ENCODE results near the gene EEF1G.
"Not testable (repeated sequence)": the region's sequence is repeated elsewhere in the genome, so short reads cannot be mapped to it uniquely, and the experiment has no call there.

The EEF1G gene

GRCh38 chr11:62553080-62553838, 20.4 kb downstream of the EEF1G start:
- peak; percentile 88 for DNase-seq

GRCh38 chr11:62552485-62553079, 21.1 kb downstream of the EEF1G start:
- DNase-seq: no peak

GRCh38 chr11:62550478-62550877, 23.2 kb downstream of the EEF1G start:
- not testable (repeated sequence) for DNase-seq

DNA sequence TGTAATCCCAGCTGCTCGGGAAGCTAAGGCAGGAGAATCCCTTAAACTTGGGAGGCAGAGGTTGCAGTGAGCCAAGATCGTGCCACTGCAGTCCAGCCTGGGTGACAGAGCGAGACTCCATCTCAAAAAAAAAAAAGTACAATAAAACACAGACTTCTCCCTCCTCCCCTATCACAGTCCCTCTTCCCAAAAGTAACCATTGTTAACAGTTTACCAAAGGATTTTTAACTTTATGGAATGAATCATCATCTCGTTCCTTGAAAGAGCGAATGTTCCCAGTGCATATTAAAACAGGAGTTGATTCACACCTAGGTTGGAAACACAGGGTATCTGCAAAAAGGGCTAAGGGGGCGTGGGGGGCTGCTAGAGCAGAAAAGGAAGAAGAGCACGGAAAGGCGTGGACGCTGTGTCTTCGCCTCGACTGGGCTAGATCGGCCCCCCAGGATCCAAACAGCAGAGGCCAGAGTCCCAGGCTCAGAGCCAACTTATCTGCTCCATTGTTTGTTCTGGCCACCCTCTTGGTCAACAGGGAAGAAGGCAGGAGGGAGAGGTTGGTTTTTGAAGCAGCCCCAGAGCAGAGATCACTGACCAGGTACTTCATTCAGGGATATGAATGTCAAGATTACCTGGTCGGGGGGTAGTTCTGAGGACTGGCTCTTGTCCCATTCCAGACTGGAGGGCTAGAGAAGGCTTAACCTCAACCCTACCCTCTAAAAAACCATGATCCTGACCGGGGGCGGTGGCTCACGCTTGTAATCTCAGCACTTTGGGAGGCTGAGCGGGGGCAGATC, 25.0 kb downstream of the EEF1G start:
- no peak for DNase-seq

- no peak for DNase-seq
These were observed 25.9 kb downstream of the EEF1G start for GRCh38 chr11:62547691-62548281.

GRCh38 chr11:62546929-62547625, 26.6 kb downstream of the EEF1G start:
- no peak for DNase-seq

GRCh38 chr11:62546244-62546928, 27.3 kb downstream of the EEF1G start, which contains the start of gene AHNAK:
Gene AHNAK (minus strand): TSS chr11:62546806. CDS start chr11:62536098, 10,708 bp downstream.
- peak; percentile 84 for DNase-seq

DNA sequence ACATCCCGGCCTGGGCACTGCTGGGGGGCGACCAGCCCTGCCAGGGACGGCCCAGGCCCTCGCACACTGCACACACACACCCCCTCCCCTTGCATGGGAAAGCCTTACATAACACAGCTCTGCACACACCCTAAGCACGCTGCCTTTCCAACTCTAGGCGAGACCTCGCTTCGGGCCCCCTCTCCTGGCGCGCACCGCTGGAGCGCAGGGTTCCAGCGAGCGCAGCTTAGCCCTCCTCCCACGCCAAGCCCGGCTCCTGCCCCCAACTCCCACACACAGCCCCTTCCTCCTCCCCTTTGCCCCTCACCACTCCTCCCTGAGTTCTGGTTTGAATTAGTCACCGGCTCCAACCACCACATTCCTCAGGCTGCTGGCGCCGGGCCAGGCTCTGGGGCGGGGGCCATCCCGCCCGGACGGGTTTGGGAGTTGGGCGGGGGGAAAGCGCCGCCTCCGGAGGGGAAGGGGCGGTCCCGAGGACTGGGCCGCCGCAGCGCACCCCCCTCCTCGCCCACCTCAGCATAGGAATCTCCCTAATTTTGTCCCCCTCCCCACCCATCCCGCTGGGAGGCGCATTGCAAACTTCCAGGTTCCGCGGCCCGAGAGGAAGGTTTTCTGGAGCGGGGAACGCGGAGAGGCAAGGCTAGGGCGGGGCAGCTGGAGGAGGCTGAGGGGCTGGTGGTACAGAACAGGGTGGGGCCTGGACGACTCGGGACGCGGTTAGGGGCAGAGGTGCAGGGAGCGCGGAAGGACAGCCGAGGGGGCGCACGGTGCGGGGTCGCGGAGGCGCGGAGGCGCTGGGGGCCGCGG, 28.1 kb downstream of the EEF1G start:
- DNase-seq: peak; percentile 84

- DNase-seq: peak; percentile 62
These were observed 28.9 kb downstream of the EEF1G start for GRCh38 chr11:62544581-62545436.

DNA sequence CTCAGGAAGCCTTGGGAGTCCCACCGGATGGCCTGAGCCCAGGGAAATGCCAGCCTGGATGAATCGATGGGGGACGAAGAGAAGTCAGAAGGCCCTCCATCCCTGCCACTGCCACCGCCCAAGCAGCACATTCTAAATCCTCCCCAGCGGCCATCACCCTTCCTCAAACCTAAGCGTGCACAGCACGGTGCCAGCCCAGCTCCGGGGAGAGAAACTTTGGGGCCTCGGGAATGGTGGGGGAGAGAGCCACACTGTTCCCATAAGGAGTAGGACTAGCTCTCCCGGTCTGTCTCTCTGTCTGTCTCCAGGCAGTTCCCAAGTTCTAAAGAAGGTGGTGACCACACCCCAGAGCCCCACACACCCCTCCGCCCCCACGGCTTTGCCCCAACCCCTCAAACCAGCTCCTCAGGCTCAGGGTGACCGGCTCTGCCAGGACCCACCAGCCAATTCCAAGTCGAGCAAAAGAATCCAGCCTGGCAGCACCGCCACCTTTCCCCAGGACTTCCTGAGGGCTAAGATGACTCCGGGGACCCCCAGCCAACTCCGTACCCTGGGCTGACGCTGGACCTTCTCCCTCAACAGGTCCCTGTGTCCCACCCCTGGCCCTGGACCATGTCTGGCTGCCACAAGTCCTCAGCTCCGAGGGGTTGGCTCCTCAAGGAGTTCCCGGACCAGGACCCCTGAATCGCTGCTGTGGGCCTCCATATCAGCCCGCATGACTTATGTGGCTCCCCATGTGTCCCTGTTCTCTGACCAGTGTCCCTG, 29.8 kb downstream of the EEF1G start:
- DNase-seq: no peak

DNA sequence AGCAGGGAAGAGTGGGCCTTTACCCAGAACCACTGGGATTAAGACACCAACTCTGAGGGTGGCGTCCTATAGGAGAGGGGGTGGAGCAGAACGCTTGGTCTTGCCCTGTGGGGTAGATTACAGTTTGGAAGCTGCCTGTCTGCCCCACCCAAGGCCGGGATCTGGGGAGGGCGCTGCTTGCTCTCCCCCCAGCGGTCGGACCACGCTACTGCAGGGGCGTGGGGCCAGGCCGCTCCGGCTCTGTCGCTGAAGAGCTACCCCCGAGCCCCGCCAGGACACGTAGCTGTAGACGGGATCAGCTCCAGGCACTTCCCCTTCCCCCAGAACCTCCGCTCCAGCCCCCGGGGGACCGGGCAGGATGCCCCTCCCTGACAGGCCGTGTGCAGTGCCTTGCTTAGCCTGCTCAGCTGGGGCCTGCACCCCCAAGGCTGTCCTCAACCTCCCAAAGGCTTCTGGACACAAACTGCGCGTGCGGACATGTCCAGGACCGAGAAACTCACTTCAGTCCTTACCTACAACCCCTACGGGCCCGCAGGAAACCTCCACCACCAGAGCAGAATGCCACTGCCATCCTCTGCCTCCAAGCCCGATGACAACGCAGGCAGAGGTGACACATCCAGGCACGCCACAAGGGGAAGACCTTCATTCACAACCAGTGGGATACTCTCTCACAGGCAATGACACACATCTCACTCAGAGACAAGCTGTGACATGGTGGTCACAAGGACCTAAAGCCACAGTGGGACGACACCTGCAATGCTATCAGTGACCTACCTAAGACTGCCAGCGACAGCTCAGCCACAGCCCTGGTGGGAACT, 30.7 kb downstream of the EEF1G start:
- DNase-seq: peak; percentile 88

GRCh38 chr11:62542111-62542745, 31.5 kb downstream of the EEF1G start:
- no peak for DNase-seq

DNA sequence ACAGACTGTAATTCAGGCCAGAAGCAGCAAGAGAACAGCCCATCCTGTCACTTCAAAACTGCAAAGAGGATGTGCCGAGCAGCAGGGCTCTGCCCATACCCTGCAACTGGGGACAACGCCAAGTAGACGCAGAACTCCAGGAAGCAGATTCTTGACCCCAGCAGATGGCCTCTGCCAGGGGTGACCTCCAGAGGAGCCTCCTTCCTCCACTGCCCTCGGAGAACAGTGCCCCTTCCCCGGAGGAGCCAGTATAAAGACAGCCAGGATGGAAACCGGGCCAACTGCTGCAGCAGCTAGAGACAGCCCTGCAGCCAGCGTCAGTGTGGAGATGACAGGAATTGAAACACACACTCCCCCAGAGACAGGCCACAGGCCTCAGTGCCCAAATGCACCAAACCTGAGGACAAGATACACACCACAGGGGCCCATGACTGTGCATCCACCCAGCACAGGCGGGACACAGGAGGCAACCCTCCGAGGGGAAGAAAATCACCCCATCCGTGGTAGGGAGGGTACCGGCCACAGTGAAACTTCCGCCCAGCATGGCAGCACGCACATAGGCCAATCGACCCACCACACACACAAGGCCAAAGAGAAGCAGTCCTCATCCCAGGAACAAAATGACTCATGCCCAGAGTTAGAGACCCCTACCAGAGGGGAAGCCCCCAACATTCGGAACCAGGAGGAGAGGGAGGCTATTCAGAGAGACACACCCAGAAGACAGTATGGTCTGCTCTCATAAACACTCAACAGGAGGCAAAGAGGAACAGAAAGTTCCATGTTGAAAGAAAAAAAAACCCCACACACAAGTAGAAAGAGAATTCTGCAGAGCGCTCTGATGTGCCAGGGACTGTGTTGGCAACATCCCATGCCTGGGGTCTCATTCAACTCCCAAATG, 32.6 kb downstream of the EEF1G start:
- DNase-seq: peak; percentile 91

DNA sequence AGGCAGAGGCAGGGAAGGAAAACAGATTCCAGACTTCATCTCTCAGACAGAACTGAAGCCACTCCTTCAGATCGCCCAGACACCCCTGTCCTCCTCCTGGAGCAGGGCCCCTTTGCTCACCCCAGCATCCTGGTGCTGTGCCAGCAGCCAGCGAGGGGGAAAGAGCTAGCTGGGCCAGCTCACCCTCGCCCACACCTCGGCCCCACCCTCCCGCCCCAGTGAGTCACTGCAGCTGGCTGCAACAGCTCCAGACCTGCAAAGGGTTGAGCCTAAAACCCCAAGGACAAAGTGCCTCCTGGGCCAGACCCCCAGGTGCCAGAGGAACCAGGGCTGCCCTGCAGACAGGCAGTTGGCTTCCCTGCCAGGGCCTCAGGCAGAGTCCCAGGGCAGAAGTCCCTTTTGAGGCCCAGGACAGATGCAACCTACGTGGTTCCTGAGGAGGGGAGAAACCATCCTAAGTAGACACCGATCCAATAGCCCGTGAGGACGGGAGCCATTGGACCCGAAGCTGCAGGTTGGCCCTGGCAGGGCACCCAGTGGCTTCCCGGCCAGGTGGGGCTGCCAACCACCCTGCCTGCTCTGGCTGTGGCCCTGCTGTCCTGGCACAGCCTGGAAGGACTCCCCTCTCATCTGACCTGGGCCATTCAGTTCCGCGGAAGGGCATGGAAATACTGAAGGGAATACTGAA, 34.3 kb downstream of the EEF1G start:
- peak; percentile 72 for DNase-seq

GRCh38 chr11:62538470-62539237, 35.0 kb downstream of the EEF1G start:
- DNase-seq: no peak

Data from suppressor macrophage treated with lipopolysaccharide for 4 hours (primary cell).